ENCODE measurements around the gene LITAFD.
"Not testable (repeated sequence)": the region's sequence is repeated elsewhere in the genome, so short reads cannot be mapped to it uniquely, and the experiment has no call there.

The LITAFD gene

DNA sequence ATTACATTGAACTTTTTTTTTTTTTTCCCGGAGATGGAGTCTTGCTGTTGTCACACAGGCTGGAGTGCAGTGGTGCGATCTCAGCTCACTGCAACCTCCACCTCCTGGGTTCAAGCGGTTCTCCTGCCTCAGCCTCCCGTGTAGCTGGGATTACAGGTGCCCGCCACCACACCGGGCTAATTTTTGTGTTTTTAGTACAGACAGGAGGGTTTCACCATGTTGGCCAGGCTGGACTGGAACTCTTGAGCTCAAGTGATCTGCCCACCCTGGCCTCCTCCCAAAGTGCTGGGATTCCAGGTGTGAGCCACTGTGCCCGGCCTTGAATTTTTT is 8.3 kb upstream of the LITAFD start:
- DNase-seq, result not testable (repeated sequence)

DNA sequence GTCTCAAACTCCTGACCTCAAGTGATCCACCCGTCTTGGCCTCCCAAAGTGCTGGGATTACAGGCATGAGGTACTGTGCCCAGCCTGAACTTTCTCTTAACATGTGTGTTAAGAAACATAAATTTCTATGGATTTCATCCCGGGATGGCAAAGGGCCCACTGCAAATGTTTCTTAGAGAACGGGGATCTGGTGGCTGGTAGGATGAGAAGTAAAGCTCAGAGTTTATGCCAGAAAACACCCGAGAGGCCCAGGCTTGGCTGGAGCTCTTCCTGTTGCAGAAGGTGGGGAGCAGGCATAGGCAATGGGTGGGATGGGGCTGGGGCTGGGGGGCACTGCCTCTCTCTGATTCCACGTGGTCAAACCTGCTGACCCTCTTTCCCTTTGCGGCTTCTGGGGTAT is 7.8 kb upstream of the LITAFD start:
- no peak for DNase-seq

DNA sequence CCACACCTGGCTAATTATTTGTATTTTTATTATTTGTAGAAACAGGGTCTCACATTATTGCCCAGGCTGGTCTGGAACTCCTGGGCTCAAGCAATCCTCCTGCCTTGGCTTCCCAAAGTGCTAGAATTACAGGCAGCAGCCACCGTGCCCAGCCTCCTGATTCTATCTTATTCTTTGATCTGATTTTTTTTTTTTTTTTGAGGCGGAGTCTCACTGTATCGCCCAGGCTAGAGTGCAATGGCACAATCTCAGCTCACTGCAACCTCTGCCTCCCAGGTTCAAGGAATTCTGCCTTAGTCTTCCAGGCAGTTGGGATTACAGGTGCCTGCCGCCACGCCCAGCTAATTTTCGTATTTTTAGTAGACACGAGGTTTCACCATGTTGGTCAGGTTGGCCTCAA is 6.8 kb upstream of the LITAFD start:
- not testable (repeated sequence) for DNase-seq

DNA sequence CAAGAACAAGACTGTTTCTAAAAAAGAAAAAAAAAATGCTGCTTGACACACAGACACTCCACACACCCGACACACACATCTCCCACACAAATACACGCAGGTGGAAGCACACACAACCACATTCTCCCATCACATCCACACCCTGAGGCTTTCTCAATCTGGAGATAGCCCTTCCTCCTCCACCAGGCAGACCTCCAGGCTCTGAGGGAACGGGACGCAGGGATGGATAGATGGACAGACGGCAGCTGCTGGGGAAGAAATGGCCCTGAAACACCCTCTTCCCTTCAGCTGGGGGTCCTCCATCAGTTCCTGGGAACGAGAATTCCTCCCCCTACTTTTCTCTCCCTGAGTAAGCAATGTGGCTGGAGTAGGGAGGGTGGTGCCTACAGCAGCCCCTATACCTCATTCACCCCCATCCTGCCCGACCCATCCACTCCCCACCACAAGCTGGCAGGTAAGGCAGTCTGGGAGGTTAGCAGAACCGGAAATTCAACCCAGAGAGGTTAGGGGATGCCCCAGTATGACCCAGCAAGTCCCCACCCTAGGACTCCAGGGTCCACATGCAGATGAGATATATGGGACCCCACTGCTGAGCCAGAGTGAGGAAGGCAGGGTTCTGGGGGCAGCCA is 4.1 kb upstream of the LITAFD start:
- DNase-seq, result no peak

DNA sequence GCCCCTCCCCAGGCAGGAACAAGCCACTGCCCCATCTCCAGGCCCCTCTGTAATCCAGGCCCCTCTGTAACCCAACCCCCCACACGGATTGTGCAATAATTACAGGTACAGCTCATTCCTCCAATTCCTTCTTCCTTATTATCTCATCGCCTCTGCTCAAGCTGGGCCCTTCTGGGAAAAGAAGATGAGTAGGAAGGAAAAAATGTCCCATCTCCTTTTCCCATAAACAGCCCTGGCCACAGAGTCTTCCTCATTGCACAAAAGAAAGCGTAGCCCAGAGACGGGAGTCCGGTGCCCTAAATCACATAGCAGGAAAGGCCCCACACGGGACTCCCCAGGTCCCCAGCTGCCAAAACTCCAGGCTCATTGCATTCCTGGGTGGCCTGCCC is 3.6 kb upstream of the LITAFD start:
- no peak for DNase-seq

DNA sequence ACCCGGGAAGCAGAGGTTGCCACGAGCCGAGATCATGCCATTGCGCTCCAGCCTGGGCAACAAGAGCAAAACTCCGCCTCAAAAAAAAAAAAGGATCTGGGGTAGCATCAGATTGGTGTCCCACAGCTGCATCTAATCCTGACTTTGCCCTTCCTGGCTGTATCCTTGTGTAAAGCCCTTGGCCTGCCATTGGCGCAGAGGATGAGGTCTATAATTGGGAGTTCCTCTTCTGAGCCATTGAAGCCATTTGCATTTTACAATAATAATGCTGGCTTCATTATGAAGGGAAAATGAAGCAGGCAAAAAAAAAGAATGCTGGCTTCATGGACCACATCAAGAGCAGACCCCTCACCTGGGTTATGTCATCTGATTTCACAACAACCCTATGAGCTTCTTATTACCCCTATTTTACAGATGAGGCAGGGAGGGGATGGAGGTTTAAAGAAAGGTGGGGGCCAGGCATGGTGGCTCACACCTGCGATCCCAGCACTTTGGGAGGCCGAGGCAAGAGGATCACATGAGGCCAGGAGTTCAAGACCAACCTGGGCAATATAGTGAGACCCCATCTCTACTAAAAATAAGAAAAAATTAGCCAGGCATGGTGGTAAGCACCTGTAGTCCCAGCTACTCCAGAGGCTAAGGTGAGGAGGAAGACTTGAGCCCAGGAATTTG is 1.2 kb upstream of the LITAFD start:
- DNase-seq, result no peak

DNA sequence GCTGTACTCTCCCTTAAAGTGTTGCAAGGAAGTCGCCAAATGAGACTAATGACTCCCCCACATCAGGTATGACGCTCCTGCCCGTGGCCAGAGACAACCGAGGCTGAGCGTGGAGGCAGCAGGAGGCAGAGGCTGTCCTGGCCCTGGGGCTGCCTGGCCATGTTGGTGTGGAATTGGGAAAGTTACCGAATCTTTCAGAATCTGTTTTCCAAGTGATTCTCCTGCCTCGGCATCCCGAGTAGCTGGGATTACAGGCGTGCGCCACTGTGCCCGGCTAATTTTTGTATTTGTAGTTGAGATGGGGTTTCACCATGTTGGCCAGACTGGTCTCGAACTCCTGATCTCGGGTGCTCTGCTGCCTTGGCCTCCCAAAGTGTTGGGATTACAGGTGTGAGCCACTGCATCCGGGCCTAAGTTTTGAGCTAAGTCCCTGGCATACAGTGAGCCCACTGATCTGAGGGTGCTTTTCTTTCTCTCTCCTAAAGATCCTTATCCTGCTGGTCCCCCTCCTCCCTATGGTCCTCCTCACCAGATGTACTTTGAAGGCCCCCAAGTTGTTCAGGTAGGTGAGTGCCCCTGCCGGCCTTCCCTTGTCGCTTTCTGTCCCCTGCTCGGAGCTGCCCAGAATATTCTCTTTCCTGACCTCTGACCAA is 700 bp downstream of the LITAFD start:
- DNase-seq, result no peak

DNA sequence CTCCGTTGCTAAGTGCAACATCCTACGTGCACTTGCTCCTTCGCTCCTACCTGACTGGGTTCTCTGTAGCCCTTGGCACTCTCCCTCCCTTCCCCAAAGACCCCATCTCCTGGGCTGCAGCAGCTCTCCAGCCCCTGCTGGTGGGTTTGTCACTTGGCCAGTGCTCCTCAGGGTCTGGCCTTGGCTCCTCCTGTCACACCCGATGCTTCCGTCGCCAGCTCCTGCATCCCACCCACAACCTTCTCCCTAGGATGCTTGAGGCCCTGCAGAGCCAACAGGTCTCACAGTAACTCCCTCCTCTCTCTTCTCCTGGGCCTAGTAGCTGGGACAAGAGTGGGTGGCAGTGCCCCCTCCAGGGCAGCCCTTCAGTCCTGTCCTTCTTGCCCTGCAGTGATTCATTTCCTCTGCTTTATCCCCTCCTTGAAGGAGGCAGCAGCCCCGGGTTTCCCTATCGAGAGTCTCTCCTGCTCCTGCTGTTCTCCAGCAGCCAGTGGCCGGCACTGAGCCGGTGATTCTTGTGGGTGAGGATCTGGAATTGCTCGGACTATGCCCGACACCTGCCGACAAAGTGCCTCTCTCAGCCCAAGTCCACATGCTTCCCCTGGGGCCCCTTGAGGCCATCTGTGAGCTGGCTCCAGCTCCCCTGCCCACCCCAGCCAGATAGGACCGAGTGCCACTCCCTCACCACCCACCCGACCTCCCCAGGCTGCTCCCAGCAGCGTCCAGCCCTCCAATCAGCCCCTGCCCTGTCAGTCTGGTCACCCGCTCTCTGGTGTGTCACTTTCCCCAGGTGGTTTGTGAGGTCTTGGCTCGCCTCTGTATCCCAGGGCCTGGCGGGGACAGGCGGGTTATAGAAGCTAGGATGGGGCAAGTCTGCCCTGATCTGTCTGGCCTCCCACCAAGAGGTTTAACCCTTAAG is 3.8 kb downstream of the LITAFD start:
- DNase-seq, result no peak

DNA sequence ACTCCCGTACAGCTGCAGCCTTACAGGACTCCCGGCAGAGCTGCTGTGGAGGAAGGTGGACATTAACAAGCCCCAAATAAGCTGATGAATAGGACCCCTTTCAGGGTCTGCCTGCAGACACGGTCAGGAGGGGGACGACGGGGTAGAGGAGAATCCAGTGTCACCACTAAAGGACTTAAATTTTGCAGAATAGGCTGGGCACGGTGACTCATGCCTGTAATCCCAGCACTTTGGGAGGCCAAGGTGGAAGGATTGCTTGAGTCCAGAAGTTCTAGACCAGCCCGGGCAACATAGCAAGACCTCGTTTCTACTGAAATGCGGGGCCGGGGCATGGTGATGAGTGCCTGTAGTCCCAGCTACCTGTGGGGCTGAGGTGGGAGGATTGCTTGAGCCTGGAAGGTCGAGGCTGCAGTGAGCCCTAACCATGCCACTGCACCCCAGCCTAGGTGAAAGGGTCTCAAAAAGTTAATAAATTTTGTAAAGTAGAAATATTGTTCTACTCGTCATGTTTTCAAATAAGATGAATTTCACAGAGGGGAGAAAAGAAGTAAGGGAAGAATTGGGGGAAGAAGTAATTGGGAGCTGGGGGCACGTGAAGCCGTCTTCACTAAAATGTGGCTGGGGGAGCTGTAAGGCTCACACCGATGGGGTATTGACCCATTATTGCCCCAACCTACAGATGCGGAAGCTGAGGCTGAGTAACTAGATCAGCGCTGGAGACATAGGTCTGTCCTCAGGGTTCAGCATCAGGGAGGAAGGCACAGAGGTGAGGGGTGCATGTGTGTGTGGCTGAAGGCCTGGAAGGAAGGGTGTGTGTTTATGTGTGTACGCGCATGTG is 4.7 kb downstream of the LITAFD start:
- no peak for DNase-seq

DNA sequence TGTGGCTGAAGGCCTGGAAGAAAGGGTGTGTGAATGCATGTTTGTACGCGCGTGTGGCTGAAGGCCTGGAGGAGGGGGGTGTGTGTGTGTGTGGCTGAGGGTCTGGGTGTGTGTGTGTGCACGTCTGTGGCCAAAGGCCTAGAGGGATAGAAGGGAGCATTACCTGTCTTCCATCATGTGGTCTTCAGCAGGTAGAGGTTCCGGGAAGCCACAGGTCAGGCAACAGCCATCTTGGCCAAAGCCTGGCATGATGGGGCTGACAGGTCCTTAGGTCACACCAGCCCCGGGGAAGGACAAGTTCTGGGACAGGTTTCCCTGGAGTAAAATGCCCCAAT is 5.2 kb downstream of the LITAFD start:
- no peak for DNase-seq

DNA sequence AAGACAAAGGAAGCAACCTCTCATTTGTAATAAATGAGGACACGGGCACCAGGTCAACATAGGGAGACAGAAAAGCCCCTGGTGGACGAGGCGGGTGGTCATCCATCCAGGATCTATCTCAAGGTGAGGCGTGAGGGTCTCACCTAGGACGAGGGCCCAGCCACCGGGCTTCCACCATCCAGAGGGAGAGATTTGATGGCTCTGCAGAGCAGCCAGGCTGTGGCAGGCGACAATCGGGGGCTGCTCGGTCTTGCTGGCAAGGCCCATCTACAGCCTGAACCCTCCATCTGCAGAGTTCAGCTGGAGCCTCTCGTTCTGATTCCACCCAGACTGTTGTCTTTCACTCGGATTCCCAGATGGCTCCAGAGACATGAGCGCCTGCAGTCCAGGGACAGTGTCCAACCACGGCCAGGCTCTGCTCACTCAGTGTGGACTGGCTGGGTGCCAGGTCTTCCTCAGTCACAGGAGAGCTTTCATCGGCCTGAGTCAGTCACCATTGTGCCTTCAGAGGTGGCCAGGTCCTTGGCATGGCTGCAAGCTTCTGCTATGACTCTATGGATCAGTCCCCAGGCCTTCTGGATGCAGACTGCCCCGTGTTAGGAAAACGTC is 5.9 kb downstream of the LITAFD start:
- DNase-seq, result no peak

DNA sequence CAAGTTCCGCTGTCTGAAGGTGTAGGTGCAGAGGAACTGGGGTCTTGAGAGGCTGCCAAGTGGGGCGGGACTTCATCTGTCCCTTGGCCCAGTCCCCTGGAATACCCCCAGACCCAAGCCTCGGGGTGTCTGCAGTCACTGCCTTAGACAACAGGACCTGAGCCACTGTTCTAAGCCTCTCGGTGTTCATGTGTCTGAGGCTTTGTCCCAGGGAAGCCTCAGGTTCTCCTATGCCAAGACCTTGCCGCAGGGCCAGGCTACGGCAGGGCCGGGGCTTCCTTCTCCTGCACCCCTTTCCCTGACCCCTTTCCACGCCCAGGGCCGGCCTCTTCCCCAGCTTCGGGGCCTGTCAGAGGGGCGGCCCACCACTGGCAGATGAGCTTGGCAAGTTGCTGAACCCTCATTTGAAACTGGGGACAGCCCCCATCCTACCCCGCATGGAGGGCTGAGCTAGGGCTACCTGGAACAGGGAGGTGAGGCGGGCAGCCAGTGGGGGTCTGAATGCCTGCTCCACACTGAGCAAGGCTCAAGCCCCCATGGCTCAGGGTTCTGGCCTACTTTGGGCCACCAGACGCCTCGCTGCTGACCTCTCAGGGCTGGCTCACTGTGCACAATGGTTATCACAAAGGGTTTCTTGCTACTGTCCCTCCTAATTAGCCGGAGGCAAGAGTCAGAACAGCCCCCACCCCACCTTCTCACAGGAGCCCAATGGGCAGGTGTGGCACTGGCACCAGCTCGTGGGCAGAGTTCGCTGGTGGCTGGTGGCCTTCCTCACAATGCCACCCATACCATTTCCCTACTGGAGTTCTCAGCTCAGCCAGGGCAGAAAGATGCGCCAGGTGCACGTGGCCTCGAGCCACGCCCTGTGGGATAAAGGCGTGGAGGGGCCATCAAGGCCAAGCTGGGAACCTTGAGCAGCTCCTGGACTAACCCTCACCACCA is 7.1 kb downstream of the LITAFD start:
- DNase-seq, result no peak

DNA sequence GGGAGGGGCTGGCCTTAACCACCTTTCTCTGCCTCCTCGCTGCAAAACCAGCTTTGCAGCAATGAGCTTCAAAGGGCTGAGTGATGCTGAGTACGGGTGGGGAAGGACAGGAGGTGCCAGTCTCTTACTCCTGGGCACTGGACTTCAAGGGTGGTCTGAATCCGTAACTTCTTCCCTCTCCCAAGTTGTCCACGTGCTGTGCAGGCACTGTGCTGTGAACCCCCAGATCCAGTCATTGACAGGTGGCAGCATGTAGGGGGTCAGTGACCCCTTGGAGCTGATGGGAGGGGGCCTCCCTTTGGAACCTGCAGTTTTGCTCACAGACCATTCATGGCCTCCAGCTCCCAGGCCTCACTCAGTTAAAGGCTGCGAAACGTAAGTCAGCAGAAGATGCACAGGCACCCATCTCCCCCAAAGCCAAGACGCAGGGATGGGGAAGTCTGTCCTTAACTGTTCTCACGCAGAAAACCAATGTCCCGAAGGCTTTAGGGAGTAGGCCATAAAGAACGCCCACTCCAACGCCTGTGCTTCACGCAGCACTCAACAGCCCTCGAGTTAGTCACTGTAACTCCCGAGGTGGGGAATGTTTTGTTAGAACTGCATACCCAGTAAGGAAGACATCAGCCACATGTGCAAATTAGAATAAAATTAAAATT is 7.9 kb downstream of the LITAFD start:
- no peak for DNase-seq

DNA sequence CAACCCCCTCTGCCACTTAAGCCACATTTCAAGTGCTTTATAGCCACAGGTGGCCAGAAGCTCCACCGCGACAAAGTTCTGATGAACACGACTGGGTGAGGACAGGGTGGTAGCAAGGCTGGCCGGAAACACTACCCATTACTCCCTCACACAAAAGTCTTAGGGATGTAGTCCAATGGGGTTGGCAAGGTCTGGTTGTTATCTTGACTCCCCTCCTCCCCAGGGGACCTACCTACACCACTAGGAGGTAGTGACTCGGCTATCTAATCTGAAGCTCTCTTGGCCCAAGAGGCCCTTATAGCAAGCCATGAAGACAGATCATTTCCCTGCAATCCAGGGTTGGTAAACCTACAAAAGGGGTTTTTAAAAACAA is 8.4 kb downstream of the LITAFD start:
- DNase-seq, result no peak

DNA sequence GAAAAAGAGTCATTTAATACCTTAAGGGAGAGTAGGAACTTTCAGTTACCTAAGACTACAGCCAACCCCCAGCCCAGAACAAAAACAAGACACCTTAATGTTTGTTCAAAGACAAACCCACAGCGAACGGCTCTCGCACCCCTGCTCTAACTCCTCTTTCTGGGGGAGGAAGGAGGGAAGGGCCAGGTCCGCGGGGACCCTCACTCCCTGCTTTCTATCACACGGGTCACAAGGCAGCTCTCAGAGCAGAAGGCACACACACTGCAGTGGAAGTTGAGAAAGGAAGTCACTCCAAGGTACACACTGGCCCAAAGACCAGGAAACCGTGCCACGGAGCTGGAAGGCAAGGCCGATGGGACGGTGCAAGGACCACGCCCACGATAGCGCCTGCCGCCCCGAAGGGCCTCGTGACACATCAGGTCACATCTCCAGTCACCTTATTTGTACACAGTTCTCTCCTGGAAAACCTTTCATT is 10.0 kb downstream of the LITAFD start:
- no peak for DNase-seq

DNA sequence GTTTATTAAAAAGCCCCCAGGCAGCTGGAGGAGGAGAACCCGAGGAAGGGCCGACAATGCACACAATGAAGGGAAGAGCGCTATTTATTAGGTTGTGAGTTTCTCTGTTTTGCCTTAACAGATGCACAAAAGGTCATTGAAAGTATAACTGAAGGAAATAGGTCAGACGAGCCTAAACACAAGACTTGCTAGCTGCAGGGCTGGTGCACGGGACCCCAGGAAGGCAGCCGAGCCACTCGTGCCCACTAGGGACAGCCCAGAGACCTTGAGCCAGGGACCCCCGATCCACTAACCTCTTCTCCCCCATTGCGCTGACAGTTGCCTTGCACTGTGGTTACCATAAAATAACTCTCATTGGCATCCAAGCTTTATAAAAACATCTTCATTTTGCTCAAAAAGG is 11.3 kb downstream of the LITAFD start:
- no peak for DNase-seq

DNA sequence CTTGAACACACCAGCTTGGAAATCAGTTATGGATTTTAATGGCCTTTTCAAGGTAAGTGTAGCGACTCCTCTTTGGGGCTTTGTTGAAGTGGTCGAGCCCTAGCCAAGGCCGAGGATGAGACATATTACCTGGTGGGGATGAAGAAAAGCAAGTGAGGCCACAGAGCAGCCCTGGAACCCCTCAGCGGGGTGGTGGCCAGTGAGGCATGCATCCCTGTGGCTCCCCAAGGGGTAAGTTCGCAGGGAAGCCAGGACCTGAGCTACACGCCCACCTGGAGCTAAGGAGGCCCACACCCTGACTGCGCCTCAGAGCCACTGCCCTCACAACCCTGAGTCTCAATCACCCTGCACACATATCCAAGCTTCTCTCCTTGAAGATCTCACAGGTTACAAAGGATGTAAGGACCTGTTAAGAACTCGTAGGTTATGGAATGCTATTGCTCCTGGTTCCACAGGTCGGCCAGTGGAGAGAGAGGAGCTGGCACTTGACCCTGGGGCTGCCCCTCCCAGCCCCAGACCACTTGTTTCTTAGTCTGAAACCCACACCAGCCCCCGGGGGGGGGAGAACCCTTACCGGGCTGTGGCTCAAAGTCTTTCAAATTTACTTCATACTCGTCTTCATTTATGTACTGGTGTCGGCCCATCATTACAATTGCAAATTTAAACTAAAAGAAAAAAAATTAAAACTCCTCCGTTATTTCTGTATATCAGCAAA is 12.0 kb downstream of the LITAFD start:
- DNase-seq, result no peak

DNA sequence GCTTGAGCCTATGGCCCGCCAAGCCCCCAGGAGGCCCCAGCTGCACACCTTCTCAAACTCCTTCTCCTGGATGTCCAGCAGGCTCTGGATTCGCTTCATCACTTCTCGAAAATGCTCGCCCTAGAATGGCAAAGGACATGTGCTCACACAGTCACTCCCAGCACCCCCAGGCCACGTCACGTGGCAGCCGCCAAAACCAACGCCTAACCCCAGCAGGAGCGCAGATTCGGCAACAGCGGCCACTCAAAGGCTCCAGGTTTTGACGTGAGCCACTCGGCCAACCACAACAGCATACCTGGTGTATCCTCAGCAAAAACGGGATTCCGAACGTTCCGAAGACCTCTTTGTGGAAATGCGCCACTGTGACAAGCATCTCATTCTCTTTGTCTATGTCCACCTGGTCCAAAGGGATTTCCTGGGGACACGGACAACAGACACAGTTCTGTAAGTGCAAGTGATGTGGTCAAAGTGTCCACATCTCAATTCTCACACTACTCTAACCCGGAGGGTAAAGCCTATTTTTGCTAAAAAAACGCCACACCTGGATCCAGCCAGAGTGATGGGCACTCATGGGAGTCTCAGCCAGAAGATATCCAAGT is 12.7 kb downstream of the LITAFD start:
- DNase-seq, result no peak

DNA sequence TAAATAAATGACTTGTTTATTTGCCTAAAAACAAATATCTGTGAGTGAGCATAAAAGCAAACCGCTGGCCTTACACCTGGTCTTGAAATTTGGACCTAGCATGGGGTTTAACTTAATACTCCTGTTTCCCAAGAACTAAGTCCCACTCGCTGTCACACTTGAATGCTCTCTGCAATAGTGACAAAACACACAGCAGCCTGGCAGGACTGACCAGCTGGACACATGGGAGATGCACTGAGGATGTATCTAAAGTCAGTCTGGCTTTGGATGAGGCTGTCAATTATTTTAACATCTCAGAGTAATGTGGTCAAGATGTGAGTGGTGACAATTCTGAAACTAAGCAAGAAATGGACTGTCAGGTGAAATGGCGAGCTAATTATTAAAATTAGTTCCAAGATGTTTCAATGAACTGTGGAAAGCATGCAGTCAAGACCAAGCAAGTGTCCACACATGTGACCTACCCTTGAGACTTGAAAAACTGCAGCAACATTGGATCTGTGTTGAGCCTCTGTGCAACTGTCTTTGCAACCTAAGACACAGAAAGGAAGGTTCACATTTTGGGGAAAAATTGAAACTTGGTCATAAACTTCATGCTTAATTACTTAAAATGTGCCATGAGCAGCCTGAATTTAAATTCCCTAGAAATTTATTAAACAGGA is 16.6 kb downstream of the LITAFD start:
- DNase-seq, result no peak
